SK-N-SH treated with all-trans-retinoic acid at 6 μM for 48 hours (cell line): Measurements from ENCODE around the gene MED20.

ENCODE experiments used
- SNAI2 ChIP-seq: fragments of 250-450 bp; sonication (Bioruptor Pico); IDR thresholded peaks from 2 replicates; pipeline ENCODE4 v1.5.0; 2020; ENCODE audit warnings: mild to moderate bottlenecking, moderate library complexity
- ZC3H10 ChIP-seq: fragments of 250-450 bp; sonication (Bioruptor Pico); IDR thresholded peaks from 2 replicates; pipeline ENCODE4 v1.5.1; 2021; ENCODE audit warnings: mild to moderate bottlenecking, moderate library complexity
- ZFP30 ChIP-seq: fragments of 450-650 bp; formaldehyde crosslinking; IDR thresholded peaks from 2 replicates; pipeline ENCODE4 v1.5.0; 2022; ENCODE audit warnings: mild to moderate bottlenecking, moderate library complexity

GRCh38 chr6:41939176-41939847, 18.4 kb upstream of the MED20 start:
- TF ChIP-seq ZFP30 (no peak), ZC3H10 (CRISPR knock-in tag) (no peak), SNAI2 (CRISPR knock-in tag) (no peak)
